Measurements from ENCODE around the gene MAPRE3. TPM values are rescaled to one million over a fixed set of nuclear protein-coding genes. Genes with fewer than 3 reads are reported as not detected.

MAPRE3 gene
- total RNA-seq, 6 experiments from 2014 or later = 13.7 to 22.3 (median 17.3) TPM

- DNase-seq (no peak), ATAC-seq (peak in 1 of 4 donors; percentile 17)
- Histone ChIP-seq H3K4me3 (no peak overlapping the region), H3K4me1 (no peaks in the 10 kb centered on the region), H3K36me3 (no peaks in the 10 kb centered on the region), H3K27me3 (no peaks in the 10 kb centered on the region), H3K27ac (no peak overlapping the region), H3K9me3 (no peaks in the 10 kb centered on the region)
- 0% methylated on average over 1 of the region's 9 CpGs for WGBS (ENCODE audit: insufficient coverage, low coverage, low lambda C conversion rate, missing lambda C conversion rate)
- TF ChIP-seq POLR2A (IDR thresholded peaks at IDR 0.05) = no peak
- TF ChIP-seq CTCF (IDR thresholded peaks at IDR 0.05) = no peak
- intact Hi-C loops (cut with DNase I) = no loop called here
Measured at GRCh38 chr2:26925100-26925791, 45.2 kb upstream of the MAPRE3 start.

GRCh38 chr2:26927221-26927620, 43.2 kb upstream of the MAPRE3 start:
- no peak for DNase-seq
- ATAC-seq = no peak
- 77% methylated on average over 6 of the region's 9 CpGs for WGBS (ENCODE audit: insufficient coverage, low coverage, low lambda C conversion rate, missing lambda C conversion rate)
- no peak overlapping the region for H3K4me3 ChIP-seq
- H3K27me3 ChIP-seq = no peaks in the 10 kb centered on the region
- no peaks in the 10 kb centered on the region for H3K4me1 ChIP-seq
- H3K9me3 ChIP-seq = no peaks in the 10 kb centered on the region
- no peak overlapping the region for H3K27ac ChIP-seq
- intact Hi-C loops (cut with DNase I) = no loop called here
- TF ChIP-seq CTCF (IDR thresholded peaks at IDR 0.05) = no peak
- H3K36me3 ChIP-seq = no peaks in the 10 kb centered on the region

- Histone ChIP-seq H3K27ac (no peak overlapping the region), H3K36me3 (no peaks in the 10 kb centered on the region), H3K9me3 (no peaks in the 10 kb centered on the region), H3K4me3 (no peak overlapping the region), H3K4me1 (no peaks in the 10 kb centered on the region), H3K27me3 (no peaks in the 10 kb centered on the region)
- ATAC-seq (no peak), DNase-seq (no peak)
- TF ChIP-seq CTCF (IDR thresholded peaks at IDR 0.05) = no peak
- TF ChIP-seq POLR2A (IDR thresholded peaks at IDR 0.05) = no peak
- intact Hi-C loops (cut with DNase I) = no loop called here
- 68% methylated on average over 6 of the region's 11 CpGs for WGBS (ENCODE audit: insufficient coverage, low coverage, low lambda C conversion rate, missing lambda C conversion rate)
Measured at GRCh38 chr2:26932974-26933373, 37.5 kb upstream of the MAPRE3 start.

GRCh38 chr2:26933431-26934334, 36.8 kb upstream of the MAPRE3 start:
- Histone ChIP-seq H3K4me3 (no peak overlapping the region), H3K36me3 (no peaks in the 10 kb centered on the region), H3K27ac (no peak overlapping the region), H3K4me1 (no peaks in the 10 kb centered on the region), H3K9me3 (no peaks in the 10 kb centered on the region), H3K27me3 (no peaks in the 10 kb centered on the region)
- WGBS (ENCODE audit: insufficient coverage, low coverage, low lambda C conversion rate, missing lambda C conversion rate) = 63% methylated on average over 9 of the region's 16 CpGs
- DNase-seq = no peak
- intact Hi-C loops (cut with DNase I) = no loop called here
- TF ChIP-seq POLR2A (IDR thresholded peaks at IDR 0.05) = no peak
- no peak for TF ChIP-seq CTCF (IDR thresholded peaks at IDR 0.05)
- no peak for ATAC-seq

All from right lobe of liver (tissue), 6 donors.